ENCODE measurements around the gene RCBTB1.

The RCBTB1 gene

DNA sequence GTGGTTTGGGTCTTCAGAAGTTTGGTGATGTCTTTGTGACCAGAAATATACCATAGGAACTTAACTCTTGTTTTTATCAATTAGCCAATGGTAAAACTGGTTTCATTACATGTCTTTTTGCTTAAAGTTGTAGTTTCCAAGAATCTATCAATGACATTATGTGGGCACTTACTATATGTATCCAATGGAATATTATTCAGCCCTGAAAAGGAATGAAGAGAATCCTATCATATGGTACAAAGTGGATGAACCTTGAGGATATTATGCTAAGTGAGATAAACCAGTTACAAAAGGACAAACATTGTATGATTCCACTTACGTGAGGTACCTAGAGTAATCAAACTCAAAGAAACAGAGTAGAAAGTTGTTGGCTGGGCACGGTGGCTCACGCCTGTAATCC, 26.4 kb downstream of the RCBTB1 start:
- no peak for DNase-seq (ENCODE audit: low read depth in 2 of 2)

DNA sequence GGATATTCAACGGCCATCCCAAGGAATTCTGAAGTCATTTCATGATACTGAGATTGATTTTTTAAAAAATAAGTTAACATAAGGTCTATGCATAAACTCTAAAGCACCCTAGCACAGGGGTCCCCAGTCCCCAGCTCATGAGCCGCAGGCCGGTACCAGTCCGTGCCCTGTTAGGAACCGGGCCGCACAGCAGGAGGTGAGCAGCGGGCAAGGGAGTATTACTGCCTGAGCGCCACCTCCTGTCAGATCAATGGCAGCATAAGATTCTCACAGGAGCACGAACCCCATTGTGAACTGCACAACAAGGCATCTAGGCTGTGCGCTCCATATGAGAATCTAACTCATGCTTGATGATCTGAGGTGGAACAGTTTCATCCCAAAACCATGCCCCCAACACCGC, 31.0 kb downstream of the RCBTB1 start:
- DNase-seq (ENCODE audit: low read depth in 2 of 2): no peak

DNA sequence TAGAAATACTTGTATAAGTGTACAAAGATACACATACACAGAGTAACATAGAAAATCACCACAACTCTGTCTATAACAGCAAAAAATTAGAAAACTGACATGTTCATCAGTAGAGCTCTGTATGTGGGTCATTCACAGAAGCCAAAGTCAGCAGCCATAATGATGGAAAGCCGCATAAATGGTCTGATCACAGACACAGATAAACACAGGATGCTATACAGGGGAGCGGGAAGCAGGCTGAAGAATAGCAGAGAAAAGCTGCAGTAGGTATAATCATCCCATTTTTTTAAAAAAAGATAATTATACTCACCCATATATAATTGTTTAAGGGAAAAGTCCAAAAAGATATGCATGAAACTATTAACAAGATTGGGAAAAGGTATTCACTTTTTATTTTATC, 31.5 kb downstream of the RCBTB1 start:
- no peak for DNase-seq (ENCODE audit: low read depth in 2 of 2)

DNA sequence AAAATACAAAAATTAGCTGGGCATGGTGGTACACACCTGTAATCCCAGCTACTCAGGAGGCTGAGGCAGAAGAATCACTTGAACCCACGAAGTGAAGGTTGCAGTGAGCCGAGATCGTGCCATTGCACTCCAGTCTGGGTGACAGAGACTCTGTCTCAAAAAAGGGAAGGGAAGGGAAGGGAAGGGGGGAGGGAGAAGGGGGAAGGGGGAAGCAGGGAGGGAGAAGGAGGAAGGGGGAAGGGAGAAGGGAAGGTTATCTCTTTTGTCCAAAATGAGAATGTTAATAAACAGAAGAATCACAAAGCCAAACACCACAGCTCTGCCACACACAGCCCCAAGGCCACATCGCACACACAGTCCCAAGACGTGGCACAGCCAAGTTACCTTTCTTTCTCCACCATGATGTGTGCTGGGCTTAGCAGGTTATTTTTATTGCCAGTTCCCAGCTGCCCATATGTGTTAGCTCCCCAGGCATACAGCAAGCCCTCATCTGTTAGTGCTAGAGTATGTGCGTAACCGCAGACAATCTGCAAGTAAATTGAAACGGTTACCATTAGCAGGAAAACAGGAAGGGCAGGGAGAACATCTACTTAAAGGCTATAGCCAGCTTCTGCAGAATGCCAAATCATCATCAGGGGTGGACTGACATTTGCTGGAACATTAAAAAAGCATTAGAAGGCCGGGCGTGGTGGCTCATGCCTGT, 34.3 kb downstream of the RCBTB1 start:
- no peak for DNase-seq (ENCODE audit: low read depth in 2 of 2)

DNA sequence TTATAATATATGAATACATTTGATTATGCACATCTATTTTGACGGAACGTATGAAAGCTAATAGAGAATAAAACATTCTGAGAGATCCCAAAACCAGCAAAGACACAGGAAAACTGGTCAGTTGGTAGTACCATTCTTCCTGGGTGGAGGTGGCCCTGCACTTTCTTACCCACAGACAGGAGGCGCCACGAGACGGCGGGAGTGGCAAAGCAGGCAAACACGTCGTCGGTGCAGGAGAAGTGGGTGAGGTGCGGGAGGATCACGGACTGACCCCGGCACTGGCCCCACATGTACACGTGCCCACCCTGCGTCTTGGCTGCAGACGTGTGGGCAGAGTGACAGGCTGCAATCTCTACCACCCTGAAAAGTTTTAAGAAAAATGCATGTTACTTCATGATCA, 36.1 kb downstream of the RCBTB1 start:
- DNase-seq (ENCODE audit: low read depth in 2 of 2): no peak

DNA sequence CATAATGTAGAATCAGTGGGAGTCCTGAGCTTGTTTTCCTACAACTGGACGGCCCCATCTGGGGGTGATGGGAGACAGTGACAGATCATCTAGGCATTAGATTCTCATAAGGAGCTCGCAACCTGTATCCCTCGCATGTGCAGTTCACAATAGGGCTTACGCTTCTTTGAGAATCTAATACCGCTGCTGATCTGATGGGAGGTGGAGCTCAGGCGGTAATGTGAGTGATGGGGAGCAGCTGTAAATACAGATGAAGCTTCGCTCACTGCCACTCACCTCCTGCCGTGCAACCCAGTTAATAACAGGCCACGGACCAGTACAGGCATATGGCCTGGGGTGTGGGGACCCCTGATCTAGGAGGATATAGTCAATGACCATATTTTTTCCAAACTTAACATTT, 38.8 kb downstream of the RCBTB1 start:
- DNase-seq (ENCODE audit: low read depth in 2 of 2): no peak

DNA sequence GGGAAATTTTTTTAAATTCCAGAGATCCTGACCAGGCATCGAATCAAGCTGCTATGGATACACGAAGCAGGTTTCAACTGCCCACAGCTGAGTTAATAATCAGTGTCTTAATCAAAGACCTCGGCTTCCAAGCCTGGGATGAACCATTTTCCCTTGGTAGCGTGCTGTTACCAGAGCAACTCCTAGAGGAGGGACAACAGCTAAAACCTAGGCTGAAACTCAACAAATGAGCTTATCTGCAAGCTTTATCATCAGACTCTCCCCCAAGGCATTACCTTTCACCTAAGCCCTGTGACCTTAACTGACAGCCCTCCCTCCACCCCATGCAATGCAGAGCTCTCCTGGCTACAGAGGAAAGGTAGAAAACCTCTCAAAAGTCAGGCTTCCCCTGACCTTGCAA, 39.7 kb downstream of the RCBTB1 start:
- DNase-seq (ENCODE audit: low read depth in 2 of 2): no peak

DNA sequence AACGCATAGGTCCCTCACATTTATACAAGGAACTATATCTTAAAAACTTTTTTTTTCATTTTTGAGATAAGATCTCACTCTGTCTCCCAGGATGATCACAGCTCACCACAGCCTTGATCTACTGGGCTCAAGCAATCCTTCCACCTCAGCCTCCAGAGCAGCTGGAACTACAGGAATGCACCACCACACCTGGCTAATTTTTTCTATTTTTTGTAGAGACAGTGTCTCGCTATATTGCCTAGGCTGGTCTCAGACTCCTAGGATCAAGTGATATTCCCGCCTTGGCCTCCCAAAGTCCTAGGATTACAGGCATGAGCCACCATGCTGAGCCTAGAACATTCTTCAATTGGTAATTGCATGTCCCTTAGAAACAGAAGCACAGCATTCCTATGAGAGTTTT, 41.7 kb downstream of the RCBTB1 start:
- DNase-seq (ENCODE audit: low read depth in 2 of 2): no peak

DNA sequence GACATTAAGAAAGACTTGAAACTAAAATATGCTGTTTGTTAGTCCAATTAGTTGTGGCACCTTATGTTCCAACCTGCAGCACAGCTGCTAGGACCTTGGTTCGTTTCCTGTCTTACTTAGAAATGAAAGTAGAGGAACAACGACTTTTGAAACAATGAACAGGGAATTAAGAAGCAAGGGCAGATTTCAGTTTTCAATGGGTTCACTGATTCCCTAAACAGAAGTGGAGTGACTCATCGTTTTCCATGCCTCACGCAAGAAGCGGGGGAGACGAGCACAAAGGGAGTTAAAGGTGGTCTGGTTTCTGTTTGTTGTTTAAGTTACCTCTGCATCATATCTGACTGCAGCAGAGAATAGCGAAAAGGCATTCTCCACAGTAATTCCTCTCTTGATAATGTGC, 44.8 kb downstream of the RCBTB1 start:
- no peak for DNase-seq (ENCODE audit: low read depth in 2 of 2)

DNA sequence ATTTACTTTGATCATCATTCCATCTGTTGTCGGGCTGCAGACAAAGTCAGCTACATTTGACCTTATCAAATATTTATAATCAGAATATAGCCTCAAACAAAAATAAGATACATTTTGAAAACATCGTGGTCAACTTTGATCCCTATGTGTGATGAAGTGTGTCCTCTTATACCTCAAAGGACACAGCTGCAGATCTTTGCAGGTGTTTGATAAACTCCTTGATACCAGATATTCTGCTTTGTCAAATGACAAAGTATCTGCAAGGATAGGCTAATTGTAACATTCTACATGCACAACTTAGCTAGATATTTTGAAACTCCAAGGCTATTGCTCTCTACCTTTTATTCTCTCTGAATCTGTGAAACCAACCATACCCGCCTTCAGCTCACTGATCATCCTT, 45.6 kb downstream of the RCBTB1 start:
- DNase-seq (ENCODE audit: low read depth in 2 of 2): no peak

DNA sequence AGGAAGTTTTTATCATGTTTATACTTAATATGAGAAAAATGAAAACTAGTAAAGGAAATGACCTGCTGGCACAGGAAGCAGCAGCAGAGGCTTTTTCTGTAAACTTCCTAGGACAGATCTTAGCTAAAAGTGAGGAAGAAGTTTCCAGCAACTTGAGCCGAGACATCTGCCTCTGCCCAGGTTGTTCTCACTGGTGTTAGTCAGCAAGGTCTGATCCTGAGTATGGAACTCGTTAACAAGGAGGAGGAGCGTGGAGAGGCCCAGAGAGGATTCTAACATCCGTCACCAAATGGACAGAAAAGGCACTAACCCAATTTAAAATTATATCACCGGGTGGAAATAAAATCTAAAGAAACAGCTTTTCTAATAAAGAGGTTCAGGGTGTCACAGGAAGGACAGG, 46.0 kb downstream of the RCBTB1 start:
- no peak for DNase-seq (ENCODE audit: low read depth in 2 of 2)

DNA sequence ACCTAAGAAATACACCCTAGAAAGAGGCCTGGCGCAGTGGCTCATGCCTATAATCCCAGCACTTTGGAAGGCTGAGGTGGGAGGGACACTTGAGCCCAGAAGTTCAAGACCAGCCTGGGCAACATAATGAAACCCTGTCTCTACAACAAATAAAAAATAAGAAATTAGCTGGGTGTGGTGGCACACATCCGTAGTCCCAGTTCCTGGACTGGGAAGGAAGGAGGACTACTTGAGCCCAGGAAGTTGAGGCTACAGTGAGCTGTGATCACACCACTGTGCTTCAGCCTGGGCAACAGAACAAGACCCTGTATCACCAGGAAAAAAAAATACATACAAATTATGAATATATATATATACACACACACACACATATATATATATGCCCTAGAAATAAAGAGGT, 47.0 kb downstream of the RCBTB1 start:
- DNase-seq (ENCODE audit: low read depth in 2 of 2): no peak

DNA sequence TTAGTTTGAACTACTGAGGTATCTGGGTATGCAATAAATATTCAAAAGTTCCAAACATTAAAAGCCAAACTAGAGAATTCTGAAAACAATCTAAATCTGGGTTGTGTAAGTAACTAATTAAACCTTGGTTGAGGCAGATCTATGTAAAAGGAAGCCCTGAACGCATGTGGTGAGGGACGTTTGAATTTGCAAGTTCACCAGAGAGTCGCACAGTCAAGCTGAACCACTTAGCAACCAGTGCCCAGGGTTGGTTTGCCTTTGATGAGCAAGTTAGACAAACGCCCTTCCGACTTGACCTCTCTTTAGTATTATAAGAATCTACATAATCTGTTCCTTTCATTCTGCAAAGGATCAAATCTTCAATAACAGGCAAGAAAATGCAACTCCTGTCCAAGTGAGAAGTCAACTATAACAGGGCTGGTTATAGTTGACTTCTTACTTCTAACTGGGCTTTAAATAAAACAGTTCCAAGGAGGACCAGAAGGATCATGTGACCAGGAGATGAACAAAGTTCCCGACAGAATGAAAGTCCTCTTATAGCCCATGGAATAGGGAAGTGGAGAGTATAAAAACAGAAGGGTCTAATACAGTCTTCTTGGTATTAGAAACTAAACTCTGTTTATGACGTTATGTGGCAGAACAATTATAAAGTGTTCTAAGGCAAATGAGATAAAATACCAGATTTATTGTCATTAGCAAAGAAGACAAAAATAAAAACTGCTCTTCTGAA, 49.0 kb downstream of the RCBTB1 start:
- DNase-seq (ENCODE audit: low read depth in 2 of 2): no peak

DNA sequence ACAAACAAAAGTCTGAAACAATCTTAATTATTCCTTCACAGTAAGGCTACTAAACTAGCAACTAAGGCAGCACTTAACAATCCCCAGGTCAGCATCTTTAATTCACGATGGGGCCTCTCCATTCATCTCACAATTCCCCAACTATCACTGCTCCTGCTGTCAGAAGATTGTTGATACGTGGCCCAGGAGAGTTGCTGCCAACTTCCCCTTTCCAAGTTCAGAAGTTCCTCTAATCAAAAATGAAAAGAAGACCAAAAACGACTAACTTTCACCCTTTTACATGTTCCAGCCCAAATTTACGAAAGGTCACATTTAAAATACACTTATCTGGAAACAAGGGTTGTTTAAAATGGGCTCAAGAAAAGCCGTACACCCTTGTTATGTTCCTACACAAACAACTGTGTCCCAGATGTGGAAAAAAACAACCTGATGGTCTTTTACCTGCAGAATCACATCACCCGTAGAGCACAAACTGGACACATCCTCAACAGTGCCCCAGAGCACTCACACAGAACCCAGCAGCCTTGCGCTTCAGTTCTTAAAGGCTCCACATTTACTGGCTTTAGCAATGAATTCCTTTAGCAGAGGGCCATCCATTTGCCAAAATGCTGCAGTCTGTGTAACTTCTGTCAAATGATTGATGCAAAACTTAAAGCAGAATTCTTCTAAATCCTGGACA, 51.6 kb downstream of the RCBTB1 start:
- DNase-seq (ENCODE audit: low read depth in 2 of 2): no peak

DNA sequence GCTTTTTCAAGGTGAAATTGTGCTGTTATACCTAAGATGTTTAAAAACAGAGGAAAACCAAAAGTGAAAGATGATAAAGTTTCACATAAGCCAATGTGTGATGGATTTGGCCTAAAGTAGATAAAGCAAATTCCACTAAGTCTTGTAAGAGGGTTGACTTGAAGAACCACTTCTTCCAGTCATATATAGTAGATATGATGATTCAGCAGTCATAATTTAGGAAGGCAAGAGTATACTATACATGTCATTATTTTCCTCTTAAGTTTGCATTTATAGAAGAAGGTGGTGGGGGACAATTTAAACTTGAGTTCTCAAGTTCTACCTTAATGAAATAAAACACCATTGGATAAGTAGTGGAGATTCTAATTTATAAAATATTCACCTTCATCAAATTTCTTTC, 52.3 kb downstream of the RCBTB1 start:
- no peak for DNase-seq (ENCODE audit: low read depth in 2 of 2)

DNA sequence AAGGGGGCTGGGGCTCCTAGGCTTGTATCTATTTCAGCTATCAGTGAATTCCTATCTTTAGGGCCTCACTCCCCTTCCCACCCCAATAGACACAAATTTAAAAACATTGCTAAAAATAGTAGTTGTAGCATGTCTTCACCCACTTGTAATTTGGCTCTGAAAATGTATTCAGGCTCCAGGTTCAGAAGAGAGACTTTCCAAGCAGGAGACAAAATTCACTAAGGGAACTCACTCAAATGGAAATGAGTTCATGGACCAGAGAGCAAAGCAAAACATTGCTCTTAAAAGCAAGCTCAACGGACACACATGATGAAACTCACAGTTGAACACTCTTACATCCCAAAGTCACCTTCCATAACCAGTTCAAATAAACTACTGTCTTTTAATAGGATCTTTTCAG, 52.8 kb downstream of the RCBTB1 start:
- DNase-seq (ENCODE audit: low read depth in 2 of 2): no peak

DNA sequence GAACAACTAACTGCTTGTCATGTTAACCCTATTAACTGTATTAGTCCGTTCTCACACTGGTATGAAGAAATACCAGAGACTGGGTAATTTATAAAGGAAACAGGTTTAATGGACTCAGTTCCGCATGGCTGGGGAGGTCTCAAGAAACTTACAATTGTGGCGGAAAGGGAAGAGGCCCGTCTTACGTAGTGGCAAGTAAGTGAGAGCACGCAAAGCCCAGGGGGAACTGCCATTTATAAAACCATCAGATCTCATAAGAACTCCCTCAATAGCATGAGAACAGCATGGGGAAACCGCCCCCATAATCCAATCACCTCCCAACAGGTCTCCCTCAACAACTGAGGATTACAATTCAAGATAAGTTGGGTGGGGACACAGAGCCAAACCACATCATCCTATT, 54.9 kb downstream of the RCBTB1 start:
- DNase-seq (ENCODE audit: low read depth in 2 of 2): no peak

DNA sequence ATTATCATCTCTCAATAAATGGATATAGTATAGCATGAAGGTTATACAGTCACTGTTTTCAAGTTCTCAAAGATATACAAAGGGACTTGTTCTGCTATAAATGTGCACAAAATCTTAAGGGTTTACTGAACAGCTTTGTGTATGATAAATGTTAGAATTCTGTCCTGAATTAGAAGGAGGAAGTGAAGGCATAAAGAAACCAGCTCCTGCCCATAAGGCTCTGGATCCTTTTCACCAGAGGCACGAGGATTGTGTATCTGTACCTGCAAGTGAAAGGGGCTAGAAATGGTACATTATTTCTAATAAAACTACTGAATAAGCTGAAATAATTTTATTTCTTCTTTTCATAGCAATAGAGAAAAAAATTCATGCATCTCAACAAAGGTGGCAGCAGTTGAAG, 57.2 kb downstream of the RCBTB1 start:
- no peak for DNase-seq (ENCODE audit: low read depth in 2 of 2)

DNA sequence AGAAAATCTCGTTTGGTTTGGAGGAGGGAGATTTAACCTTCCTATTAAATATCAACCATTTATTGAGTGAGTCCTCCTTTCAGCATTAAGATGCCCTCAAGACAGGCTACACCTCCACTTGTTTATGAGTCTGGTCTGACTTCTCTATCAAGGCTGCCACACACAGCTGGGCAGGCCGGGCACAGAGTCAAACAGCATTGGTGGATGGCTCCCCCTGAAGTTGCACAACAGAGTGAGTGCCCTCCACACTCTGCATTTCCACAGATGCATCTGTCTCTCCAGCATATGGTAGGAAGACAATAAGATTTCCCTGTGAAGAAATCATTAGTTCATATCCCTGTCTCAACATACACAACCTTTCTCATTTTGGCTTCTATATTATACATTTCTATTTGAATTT, 58.2 kb downstream of the RCBTB1 start:
- no peak for DNase-seq (ENCODE audit: low read depth in 2 of 2)

DNA sequence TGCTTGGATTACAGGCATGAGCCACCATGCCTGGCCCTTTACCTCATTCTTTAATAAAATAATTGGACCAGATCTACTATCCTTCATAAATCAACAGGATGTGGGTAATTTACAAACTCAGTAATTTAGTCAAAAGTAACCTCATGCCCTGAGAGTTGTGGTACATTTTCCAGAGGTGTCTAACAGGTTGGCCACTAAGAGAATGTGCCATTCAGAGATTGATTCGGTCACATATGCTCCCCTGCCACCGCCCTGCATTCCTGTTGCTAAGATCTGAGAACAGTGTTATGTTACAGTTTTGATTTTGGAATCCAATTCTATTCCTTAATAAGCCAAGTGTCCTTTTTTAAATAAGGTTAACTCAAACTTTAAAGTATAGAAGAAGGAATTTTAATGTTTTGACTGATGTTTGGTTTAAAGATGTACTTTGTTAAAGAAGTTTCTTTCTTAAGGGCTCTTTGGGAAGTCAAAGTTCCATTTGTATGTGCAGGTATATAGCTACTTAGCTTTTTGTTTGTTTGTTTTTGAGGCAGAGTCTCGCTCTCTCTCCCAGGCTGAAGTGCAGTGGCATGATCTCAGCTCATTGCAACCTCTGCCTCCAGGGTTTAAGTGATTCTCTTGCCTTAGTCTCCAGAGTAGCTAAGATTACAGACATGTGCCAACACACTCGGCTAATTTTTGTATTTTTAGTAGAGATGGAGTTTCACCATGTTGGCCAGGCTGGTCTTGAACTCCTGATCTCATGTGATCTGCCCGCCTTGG, 60.4 kb downstream of the RCBTB1 start:
- no peak for DNase-seq (ENCODE audit: low read depth in 2 of 2)

DNA sequence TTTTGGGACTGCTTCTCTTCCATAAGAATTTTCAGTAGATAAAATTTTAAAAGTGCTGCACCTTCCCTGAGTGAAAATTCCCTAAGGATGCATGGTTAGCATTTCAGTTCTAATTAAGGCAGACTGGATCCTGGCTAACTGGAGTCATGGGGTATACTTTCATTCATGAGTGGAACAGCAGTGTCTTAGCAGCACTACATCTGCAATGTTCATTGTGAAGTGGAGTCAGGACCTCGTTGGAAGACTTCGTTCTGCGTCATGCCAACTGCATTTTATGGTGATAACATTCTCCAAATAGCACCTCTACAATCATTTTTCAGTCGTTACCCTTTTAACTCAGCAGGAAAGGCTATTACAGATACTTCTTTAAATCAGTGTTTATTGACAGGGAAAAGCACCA, 64.1 kb downstream of the RCBTB1 start:
- no peak for DNase-seq (ENCODE audit: low read depth in 2 of 2)

DNA sequence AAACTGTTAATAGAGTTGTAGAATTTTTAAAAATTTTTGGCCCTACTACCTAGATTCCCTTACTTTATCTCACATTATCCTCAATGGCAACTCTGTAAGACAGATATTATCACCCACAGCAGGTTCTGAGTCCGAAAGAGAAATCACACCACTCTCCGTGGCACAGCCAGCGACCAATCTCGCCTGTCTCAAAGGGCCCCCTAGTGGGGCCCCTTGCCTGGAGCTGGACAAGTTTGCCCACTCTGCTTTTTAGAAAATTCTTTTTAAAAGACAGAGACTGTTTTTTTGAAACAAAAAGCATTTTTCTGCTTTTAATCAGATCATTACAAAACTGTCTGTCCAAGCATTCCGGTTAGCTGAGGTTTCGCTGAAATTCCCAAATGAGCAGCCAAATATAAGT, 67.9 kb downstream of the RCBTB1 start:
- DNase-seq (ENCODE audit: low read depth in 2 of 2): no peak

DNA sequence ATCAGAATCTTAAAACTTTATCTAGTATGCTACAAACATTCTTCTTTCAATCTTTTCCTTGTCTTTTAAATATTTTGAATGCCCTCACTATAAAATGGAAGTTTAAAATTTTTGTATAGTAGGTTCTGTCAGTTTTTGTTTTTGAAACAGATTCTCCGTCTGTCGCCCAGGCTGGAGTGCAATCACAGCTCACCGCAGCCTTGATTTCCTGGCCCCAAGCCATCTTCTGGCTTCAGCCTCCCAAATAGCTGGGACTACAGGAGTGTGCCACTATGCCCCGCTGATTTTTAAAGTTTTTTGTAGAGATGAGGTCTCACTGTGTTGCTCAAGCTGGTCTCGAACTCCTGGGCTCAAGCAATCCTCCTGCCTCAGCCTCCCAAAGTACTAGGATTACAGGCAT, 68.9 kb downstream of the RCBTB1 start:
- DNase-seq (ENCODE audit: low read depth in 2 of 2): no peak
